ENCODE results near the gene BTD. TPM values are rescaled to one million over a fixed set of nuclear protein-coding genes. Genes with fewer than 3 reads are reported as not detected.

BTD gene, protein sequence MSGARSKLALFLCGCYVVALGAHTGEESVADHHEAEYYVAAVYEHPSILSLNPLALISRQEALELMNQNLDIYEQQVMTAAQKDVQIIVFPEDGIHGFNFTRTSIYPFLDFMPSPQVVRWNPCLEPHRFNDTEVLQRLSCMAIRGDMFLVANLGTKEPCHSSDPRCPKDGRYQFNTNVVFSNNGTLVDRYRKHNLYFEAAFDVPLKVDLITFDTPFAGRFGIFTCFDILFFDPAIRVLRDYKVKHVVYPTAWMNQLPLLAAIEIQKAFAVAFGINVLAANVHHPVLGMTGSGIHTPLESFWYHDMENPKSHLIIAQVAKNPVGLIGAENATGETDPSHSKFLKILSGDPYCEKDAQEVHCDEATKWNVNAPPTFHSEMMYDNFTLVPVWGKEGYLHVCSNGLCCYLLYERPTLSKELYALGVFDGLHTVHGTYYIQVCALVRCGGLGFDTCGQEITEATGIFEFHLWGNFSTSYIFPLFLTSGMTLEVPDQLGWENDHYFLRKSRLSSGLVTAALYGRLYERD
- 5.6 and 6.9 TPM in 2 replicates for total RNA-seq

DNA sequence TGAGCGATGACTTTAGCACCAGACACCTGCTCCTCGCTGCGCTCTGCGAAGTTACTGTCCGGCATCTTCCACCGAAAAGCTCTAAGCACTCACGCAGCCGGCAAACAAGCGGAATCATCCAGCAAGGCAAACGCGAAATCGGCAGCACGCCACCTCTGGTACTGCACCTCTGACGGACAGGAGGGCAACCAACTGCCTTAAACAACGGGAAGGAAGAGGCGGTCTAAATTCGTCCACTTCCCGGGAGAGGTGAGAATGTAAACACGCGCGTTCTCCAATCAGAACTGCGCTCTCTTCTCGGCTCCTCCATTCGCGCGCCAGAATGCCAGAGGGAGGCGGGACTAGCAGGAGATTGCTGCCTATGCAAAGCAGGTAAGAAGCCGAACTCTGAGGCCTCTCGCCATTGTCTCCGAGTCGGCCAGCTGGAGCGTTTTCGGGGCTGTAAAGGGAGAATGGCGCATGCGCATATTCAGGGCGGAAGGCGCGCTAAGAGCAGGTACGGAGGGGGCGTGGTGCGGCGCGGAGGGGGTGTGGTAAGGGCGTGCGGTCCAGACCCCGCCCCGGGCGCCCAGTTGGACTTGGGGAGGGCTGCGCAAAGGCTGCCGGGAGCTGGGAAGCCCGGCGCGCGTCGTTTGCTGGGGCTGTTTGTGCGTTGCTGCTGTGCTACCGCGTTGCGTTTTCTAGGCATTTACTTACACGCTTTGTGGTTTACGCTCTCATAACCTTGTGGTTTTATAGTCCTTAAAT is at the start of gene BTD, which contains the start of gene HACL1:
BTD (plus strand) TSS at position 347 of the 747 bp plus-strand sequence. CDS start 33,695 bp downstream, outside the sequence.
HACL1 (minus strand) TSS at position 171 of the 747 bp plus-strand sequence; CDS start at position 65, 106 bp downstream.
- intact Hi-C loops (cut with micrococcal nuclease): loop anchor here (1.0 to 5.0 kb wide), 20 partner anchors 29 to 950 kb away; partner anchors contain the start of genes CAPN7, CCDC174, EAF1 and METTL6

DNA sequence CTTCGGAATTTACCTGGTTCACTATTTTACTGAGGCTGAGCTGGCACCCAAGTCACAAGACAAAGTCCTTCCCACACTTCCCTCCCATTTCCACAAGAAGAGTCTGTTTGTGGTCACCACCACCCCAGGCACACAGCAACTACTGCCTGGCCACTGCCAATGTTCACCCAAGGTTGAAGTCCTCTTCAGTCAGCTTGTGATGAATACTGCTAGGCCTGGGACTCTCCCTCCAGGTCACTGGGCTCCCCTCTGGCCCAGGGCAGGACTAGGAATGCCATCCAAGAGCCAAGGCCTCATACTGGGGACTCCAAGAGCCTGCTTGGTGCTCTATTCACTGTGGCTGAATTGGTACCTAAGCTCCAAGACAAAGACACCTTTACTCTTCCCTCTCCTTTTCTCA is 49.6 kb upstream of the BTD start:
- intact Hi-C loops (cut with micrococcal nuclease): no loop called here

DNA sequence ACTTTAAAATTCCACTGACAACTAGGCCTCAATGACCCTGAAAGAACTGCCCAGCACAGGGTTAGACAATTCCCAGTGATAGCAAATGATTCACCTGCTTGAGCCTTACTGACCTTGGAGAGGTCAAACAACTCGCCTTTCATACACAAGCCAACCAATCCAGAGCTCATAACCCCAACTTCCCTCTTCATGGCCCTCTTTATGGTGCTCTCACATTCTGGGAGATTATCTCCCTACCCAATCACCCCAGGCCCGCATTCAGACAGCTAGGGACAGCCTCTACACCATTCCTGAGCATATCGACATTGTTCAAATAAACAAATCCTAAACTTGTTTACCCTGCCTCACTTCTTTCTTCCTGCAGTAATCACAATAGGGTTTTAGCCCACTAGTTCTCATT is 47.8 kb upstream of the BTD start:
- intact Hi-C loops (cut with micrococcal nuclease): no loop called here

DNA sequence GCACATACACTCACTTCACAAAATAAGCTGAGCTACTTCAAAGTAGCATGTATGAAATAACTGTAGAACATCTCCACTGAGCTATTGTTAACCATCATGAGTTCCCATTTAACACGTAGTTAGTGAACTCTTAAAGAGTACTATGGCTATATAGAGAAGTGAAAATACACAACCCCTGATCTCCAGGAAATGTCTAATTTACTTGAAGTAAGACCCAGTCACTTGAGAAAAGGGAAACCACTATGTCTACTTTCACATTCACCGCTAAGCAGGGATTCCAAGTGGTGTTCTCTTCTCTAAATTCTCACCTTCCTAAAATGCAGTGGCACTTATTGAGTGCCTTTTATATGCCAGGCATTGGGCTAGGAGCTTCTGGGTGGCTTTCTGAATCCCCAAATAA is 45.0 kb upstream of the BTD start:
- intact Hi-C loops (cut with micrococcal nuclease): loop anchor here (1.0 to 2.0 kb wide), 6 partner anchors 8 to 458 kb away; partner anchors contain the start of genes CAPN7 and RBSN

DNA sequence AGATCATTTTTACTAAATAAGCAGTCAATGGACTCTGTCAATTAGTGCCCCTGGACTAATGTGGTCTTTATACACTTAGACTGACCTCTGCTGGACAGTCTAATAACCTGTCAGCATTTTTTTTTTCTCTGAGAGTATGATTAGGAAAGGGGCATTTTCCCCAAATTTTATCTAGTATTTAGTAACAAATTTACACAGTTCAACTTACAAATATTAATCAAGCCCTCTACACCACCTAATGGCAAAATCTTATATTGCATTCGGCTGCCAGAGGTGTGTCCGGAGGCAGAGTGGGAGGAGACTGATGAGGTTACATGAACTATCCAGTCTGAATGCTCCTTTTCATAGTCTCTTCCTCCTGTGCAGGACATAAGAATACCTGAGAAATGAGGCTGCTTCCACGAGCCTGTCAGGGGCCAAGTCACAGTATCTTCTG is 44.0 kb upstream of the BTD start:
- intact Hi-C loops (cut with micrococcal nuclease): loop anchor here (1.0 to 2.0 kb wide), 11 partner anchors 44 to 459 kb away; partner anchors contain the start of genes BTD, EAF1, HACL1 and METTL6

DNA sequence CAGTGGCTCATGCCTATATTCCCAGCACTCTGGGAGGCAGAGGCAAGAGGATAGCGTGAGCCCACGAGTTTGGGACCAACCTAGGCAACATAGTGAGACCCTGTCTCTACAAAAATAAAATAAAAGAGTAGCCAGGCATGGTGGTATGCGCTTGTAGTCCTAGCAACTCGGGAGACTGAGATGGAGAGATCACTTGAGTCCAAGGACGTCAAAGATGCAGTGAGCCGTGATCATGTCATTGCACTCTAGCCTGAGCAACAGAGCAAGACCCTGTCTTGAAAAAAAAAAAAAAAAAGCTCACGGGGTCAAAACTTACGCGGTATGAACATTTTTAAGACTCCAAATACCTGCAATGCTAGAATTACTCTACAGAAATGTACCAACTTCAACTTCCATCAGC is 43.0 kb upstream of the BTD start:
- intact Hi-C loops (cut with micrococcal nuclease): no loop called here

DNA sequence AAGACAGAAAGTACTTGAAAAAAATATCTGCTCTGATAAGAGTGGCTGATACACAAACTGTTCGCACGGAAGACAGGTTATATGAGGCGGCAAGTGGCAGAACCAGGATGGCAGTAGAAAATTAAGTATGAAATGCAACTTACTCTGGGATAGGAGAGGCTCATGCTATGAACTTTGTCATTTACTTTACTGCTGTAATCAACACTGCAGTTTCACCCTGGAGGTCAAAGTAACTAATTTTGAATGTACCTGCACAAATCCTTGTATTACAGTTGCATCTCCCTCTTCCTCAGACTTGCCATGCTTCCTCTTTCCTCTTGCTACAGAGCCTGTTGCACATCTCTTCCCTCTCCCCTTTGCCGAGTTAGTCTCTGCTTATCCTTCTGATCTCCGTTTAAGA is 39.0 kb upstream of the BTD start:
- intact Hi-C loops (cut with micrococcal nuclease): no loop called here

DNA sequence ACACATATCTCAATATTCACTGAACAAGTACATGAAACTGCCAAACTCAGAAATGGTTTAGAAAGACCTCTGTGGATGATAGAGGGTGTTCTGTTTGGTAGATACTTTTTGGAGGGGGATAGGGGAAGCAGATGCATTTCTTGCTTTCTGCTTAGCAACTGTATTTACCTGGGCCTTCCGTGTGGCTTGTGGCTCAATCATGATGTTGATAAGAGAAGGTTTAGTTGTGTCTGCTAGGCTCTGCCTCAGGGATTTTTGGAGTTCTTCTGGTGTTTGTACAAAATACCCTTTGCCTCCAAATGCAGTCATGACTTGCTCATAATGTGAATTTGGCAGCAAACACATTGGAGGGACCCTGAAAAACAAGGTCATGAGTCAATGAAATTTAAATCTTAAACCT is 38.4 kb upstream of the BTD start:
- intact Hi-C loops (cut with micrococcal nuclease): no loop called here

DNA sequence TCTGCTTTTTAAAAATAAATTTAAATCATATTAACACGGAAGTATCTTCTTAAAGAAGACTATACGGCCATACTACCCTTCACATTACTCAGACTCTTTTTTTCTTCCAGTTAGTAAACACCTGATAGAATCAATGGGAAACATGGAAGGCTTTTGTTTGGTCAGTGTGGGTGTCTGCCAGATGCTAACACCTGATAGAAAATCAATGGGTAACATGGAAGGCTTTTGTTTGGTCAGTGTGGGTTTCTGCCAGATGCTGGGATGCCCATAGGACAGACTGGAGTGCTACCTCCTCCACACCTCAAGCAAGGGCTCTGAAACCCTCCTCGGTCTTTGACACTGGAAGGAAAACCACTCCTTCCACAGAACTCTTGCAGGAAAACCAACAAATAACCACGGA is 29.4 kb upstream of the BTD start:
- intact Hi-C loops (cut with micrococcal nuclease): no loop called here

DNA sequence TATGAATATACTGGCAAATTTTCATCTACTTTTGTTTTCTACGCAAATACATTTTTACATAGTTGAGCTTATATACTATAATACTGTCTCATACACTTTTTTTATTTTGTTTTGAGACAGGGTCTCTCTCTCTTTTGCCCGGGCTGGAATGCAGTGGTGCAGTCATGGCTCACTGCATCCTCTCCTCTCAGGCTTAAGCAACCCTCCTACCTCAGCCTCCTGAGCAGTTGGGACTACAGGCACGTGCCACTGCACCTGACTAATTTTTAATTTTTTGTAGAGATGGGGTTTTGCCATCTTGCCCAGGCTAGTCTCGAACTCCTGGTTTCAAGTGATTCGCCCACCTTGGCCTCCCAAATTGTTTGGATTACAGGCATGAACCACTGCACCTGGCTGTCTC is 26.1 kb upstream of the BTD start:
- intact Hi-C loops (cut with micrococcal nuclease): no loop called here

DNA sequence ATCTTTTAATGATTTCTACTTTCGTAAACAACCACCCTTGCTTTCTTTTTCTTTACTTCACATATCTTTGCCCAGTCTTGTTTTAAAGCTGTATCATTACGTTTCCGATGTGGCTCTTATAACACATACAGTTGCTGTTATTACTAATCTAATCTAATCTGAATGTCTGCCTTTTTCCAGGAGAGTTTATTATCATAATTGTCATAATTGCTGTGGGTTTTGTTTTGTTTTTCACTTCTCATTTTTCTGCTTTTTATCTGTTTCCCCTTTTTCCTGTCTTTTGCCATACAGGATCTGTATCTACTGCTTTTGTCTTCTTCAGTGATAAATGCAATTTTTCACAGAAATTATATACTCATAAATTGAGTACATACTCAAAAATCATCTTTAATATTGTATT is 25.1 kb upstream of the BTD start:
- intact Hi-C loops (cut with micrococcal nuclease): no loop called here

DNA sequence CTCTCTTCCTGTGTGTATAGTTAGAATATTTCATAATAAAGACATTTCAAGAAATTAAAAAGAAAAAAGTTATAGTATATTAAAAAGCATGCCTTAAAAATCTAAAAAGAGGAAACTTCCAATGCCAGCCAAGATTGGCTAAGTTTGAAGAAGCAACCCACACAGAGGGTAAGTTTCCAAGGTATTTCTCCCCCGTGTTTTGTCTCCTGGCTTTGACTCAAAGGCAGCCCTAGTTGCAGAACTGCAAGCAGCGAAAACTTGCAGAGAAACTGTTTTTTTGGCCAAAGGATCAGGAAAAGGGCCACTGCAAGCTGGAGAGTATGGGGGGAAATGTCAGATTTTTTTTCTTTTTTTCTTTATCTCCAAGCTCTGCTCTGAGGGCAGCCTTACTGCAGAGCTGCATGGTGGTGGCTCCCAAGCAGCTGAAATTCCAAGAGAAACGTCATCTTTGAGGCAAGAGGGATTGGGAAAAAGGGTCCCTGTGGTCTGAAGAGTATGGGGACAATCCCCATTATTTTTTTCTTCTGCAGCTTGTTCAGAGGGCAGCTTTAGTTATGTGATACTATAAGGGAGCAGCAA is 23.2 kb upstream of the BTD start:
- intact Hi-C loops (cut with micrococcal nuclease): no loop called here

DNA sequence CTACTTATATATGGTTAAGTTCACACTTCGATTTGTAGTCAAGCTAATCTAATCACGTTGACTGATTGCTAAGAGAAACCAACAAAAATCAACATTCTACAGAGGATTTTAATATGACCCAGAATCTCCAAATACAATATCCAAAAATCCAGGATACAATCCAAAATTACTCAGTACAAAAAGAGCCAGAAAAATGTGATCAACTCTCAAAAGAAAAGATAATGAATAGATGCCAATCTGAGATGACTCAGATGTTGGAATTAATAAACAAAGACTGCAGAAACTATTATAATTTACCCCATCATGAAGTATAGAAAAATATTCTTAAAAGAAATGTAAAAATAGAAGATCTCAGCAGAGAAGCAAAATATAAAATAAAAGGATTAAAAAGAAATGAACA is 22.5 kb upstream of the BTD start:
- intact Hi-C loops (cut with micrococcal nuclease): no loop called here

DNA sequence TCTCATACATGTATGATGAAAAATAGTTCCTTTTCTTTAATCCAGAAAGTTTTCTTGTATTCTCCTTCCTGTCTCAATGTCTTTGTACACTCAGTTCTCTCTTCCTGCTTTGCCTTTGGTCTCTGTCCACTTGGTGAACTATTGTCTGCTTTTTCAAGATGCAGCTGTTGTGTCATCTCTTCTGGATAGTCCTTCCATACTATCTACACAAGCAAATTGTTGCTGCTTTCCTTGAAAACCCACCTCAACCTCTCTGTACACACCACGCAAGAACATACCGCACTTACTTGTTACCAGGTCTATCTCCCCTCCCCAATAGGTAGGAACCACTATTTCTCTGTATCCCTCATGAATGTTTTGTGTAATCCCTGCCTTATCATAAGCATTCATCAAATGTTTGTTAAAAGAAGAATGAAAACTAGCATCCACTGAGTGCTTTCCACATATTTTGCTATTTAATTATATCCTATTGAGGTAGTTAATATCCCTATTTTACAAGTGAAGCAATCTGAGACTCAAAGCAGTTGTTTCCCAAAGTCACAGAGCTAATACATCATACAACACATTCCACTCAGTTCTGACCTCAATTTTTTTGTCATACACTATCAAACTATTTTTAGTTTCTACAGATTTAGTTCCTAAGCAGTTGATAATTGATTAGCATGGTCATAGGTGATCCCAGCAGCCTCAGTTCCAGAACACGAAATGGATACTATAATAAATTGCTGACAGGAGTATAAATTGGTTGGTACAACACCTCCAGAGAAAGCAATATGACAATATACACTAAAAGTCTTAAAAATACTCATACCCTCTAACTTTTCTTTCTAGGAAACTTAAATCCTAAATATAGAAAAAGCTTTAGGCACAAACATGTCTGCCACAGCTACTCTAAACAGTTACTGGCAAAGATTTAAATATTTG is 19.8 kb upstream of the BTD start:
- intact Hi-C loops (cut with micrococcal nuclease): no loop called here

DNA sequence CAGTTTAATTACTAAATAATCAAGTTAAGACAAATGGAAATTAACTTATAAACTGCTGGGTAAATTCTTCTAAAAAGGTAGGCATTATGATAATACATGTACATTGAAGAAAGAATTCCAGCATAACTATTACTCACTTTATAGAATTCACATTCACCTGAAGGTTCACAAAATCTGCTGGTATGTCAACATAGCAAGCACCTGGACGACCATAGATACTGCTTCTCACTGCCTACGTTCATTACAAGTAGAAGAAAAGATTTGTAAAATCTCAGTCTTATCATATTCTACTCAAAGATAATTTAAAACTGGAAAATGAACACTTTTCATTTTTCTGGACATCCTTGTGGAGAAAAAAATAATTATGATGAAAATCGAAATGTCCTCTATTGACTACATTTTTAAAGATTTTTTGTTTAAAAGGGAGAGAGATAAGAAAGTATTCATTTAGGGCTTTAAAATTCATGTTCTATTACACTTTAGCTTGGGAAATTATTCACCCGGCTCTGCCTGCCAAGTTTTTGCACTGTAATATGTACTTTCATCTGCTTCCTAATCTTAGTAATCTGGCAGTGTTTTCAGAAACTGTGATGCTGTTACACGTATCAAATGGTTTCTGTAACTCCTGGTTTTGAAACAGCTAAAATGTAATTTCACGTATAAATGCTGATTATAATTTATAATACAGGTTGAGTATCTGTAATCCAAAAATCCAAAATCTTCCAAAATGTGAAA is 16.3 kb upstream of the BTD start:
- intact Hi-C loops (cut with micrococcal nuclease): no loop called here

DNA sequence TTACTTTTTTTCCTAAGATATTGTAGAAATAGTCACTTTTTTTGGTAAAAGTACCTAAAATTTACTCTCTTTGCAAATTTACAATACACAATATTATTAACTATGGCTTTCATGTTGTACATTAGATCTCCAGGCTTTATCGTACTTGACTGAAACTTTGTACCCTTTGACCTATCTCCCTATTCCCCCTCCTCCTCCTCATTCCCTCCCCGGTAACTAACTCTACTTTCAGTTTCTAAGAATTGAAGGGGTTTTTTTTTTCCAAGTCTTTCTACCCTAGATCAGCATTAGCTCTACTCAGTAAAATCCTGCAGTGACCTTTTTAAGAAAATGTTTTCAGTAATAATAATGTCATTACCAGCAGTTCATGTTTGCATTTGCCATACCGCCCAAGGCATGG is 10.3 kb upstream of the BTD start:
- intact Hi-C loops (cut with micrococcal nuclease): no loop called here

DNA sequence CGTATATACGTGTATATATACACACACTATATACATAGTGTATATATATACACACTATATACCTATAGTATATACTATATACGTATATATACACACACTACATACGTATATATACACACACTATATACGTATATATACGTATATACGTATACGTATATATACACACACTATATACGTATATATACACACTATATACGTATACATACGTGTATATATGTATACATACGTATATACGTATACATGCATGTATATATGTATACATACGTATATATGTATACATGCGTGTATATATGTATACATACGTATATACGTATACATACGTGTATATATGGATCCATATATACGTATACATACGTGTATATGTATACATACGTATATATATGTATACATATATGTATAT is 9.6 kb upstream of the BTD start:
- intact Hi-C loops (cut with micrococcal nuclease): no loop called here

DNA sequence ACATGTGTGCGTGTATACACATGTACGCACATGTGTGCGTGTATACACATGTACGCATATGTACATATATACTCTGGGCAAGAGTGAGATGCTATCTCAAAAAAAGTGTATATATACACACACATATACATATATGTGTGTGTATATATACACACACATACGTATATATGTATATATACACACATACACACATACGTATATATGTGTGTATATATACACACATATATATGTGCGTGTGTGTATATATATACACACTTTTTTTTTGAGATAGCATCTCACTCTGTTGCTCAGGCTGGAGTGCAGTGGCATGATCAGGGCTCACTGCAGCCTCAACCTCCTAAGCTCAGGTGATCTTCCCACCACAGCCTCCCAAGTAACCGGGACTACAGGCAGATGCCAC is 8.6 kb upstream of the BTD start:
- intact Hi-C loops (cut with micrococcal nuclease): no loop called here

DNA sequence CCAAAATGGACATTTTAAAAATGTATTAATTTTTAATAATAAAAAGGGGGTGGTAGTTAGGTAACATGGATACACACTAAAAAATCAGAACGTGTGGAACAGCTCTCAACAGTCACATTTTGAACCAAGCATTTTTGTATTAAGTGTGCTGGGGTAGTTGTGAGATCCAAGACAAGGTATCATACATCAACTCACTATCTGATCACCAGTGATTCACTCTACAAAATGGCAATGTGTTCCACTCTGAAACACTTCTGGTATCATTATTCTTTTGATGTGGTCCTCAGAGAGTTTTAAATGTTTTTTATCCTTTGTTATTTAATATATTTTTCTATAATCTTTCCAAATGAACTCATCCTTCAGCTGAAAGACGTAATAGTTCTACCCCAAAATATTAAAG is 5.6 kb upstream of the BTD start:
- intact Hi-C loops (cut with micrococcal nuclease): no loop called here

DNA sequence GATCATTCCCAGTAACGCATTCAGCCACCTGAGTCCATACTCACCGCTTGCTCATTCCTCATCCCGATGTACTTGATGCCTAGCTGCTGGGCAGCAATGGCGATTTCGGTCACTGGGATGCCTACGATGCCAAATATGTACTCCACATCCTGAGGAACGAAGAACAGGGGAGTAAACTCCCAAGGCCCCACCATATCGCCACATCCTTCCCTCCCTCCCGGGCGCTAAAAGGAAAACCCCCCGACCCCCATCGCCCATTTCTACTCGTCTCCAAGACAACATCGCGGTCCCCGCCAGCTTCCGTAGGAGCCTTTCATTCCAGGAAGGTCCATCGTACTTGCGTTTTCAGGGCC is 523 bp upstream of the BTD start:
- intact Hi-C loops (cut with micrococcal nuclease): loop anchor here (1.0 to 5.0 kb wide), 19 partner anchors 29 to 911 kb away; partner anchors contain the start of genes CAPN7, EAF1, METTL6 and MRPS25

Measured in T-helper 1 cell treated with Interleukin-12 subunit alpha and Interleukin-12 subunit beta and Interleukin-4 antibody, amounts not matched to agents 30 ng/mL and 1 ng/mL, for 36 hours (primary cell).